ENCODE measurements around the gene RTEL1. TPM values are rescaled to one million over a fixed set of nuclear protein-coding genes. Genes with fewer than 3 reads are reported as not detected.

RTEL1 gene
- polyA plus RNA-seq, 1 donor from 2014 or later, result 29.2 TPM

DNA sequence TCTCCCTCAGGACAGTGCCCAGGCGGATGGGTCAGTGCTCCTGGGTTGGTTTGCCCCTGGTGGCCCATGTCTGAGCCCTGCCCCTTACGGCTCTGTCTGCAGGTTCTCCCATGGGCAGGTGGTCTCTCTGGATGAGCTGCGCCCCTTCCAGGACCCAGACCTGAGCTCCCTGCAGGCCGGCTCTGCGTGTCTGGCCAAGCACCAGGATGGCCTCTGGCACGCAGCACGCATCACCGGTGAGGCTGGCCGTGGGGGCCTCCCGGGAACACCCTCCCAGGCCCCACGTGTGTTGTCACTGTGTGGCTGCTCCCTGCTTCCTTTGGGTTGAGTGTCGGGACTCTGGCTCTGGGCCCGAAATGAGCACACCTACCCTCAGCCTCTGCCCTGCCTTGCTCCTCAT, 75.0 kb downstream of the RTEL1 start:
- Histone ChIP-seq H3K9me3 (ENCODE audit: low read length) (no peaks in the 10 kb centered on the region), H3K27ac (ENCODE audit: low read length) (no peak overlapping the region), H3K27me3 (ENCODE audit: insufficient read depth, low read depth, low read length) (no peaks in the 10 kb centered on the region), H3K79me2 (replicated peaks; ENCODE audit: insufficient read depth, low read length) (no peaks in the 10 kb centered on the region), H3K9me2 (ENCODE audit: insufficient read depth, low read length) (no peaks in the 10 kb centered on the region), H2AFZ (ENCODE audit: low read depth, low read length) (no peak overlapping the region), H4K20me1 (ENCODE audit: insufficient read depth) (no peaks in the 10 kb centered on the region), H3K4me2 (ENCODE audit: low read length) (no peak overlapping the region), H3K36me3 (ENCODE audit: insufficient read depth, low read length) (no peaks in the 10 kb centered on the region), H3K9ac (ENCODE audit: low read length) (no peak overlapping the region), H3F3A (ENCODE audit: insufficient read depth, low read length, poor library complexity, severe bottlenecking) (no peaks in the 10 kb centered on the region), H3K4me3 (ENCODE audit: low read length) (no peak overlapping the region)
- TF ChIP-seq POLR2AphosphoS5 (IDR thresholded peaks at IDR 0.05) (no peak), EZH2 (IDR thresholded peaks at IDR 0.05; ENCODE audit: borderline replicate concordance, insufficient read depth, low read length, poor library complexity, severe bottlenecking) (no peak), SMC3 (conservative IDR thresholded peaks at IDR 0.05; ENCODE audit: poor library complexity) (no peak), TAF1 (IDR thresholded peaks at IDR 0.05; ENCODE audit: low read depth) (no peak), RAD21 (conservative IDR thresholded peaks at IDR 0.05) (no peak), MXI1 (conservative IDR thresholded peaks at IDR 0.05; ENCODE audit: poor library complexity, severe bottlenecking) (no peak)
- TF ChIP-seq, protein P1, sequence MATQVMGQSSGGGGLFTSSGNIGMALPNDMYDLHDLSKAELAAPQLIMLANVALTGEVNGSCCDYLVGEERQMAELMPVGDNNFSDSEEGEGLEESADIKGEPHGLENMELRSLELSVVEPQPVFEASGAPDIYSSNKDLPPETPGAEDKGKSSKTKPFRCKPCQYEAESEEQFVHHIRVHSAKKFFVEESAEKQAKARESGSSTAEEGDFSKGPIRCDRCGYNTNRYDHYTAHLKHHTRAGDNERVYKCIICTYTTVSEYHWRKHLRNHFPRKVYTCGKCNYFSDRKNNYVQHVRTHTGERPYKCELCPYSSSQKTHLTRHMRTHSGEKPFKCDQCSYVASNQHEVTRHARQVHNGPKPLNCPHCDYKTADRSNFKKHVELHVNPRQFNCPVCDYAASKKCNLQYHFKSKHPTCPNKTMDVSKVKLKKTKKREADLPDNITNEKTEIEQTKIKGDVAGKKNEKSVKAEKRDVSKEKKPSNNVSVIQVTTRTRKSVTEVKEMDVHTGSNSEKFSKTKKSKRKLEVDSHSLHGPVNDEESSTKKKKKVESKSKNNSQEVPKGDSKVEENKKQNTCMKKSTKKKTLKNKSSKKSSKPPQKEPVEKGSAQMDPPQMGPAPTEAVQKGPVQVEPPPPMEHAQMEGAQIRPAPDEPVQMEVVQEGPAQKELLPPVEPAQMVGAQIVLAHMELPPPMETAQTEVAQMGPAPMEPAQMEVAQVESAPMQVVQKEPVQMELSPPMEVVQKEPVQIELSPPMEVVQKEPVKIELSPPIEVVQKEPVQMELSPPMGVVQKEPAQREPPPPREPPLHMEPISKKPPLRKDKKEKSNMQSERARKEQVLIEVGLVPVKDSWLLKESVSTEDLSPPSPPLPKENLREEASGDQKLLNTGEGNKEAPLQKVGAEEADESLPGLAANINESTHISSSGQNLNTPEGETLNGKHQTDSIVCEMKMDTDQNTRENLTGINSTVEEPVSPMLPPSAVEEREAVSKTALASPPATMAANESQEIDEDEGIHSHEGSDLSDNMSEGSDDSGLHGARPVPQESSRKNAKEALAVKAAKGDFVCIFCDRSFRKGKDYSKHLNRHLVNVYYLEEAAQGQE (IDR thresholded peaks at IDR 0.05; ENCODE audit: borderline replicate concordance), result no peak
- TF ChIP-seq, protein P2, sequence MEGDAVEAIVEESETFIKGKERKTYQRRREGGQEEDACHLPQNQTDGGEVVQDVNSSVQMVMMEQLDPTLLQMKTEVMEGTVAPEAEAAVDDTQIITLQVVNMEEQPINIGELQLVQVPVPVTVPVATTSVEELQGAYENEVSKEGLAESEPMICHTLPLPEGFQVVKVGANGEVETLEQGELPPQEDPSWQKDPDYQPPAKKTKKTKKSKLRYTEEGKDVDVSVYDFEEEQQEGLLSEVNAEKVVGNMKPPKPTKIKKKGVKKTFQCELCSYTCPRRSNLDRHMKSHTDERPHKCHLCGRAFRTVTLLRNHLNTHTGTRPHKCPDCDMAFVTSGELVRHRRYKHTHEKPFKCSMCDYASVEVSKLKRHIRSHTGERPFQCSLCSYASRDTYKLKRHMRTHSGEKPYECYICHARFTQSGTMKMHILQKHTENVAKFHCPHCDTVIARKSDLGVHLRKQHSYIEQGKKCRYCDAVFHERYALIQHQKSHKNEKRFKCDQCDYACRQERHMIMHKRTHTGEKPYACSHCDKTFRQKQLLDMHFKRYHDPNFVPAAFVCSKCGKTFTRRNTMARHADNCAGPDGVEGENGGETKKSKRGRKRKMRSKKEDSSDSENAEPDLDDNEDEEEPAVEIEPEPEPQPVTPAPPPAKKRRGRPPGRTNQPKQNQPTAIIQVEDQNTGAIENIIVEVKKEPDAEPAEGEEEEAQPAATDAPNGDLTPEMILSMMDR (IDR thresholded peaks at IDR 0.05; ENCODE audit: poor library complexity, severe bottlenecking), result no peak

- H4K20me1 ChIP-seq (ENCODE audit: insufficient read depth), result no peaks in the 10 kb centered on the region
- TF ChIP-seq SMC3 (conservative IDR thresholded peaks at IDR 0.05; ENCODE audit: poor library complexity) (no peak), EZH2 (IDR thresholded peaks at IDR 0.05; ENCODE audit: borderline replicate concordance, insufficient read depth, low read length, poor library complexity, severe bottlenecking) (no peak), MXI1 (conservative IDR thresholded peaks at IDR 0.05; ENCODE audit: poor library complexity, severe bottlenecking) (no peak), POLR2AphosphoS5 (IDR thresholded peaks at IDR 0.05) (no peak), EP300 (conservative IDR thresholded peaks at IDR 0.05; ENCODE audit: poor library complexity, severe bottlenecking) (no peak), TAF1 (IDR thresholded peaks at IDR 0.05; ENCODE audit: low read depth) (no peak), RAD21 (conservative IDR thresholded peaks at IDR 0.05) (no peak)
- TF ChIP-seq, protein P2 (IDR thresholded peaks at IDR 0.05; ENCODE audit: poor library complexity, severe bottlenecking), result no peak
- TF ChIP-seq, protein P1 (IDR thresholded peaks at IDR 0.05; ENCODE audit: borderline replicate concordance), result no peak
- no peaks in the 10 kb centered on the region for H3K36me3 ChIP-seq (ENCODE audit: insufficient read depth, low read length)
These were observed 75.5 kb downstream of the RTEL1 start for GRCh38 chr20:63733579-63734081.

More at GRCh38 chr20:63733579-63734081, 75.5 kb downstream of the RTEL1 start:
- Histone ChIP-seq H3K4me2 (ENCODE audit: low read length) (no peak overlapping the region), H3K9me2 (ENCODE audit: insufficient read depth, low read length) (no peaks in the 10 kb centered on the region), H3K27me3 (ENCODE audit: insufficient read depth, low read depth, low read length) (no peaks in the 10 kb centered on the region), H3K79me2 (replicated peaks; ENCODE audit: insufficient read depth, low read length) (no peaks in the 10 kb centered on the region), H3K27ac (ENCODE audit: low read length) (no peak overlapping the region), H3K9ac (ENCODE audit: low read length) (no peak overlapping the region), H2AFZ (ENCODE audit: low read depth, low read length) (no peak overlapping the region), H3K9me3 (ENCODE audit: low read length) (no peaks in the 10 kb centered on the region), H3K4me3 (ENCODE audit: low read length) (no peak overlapping the region), H3F3A (ENCODE audit: insufficient read depth, low read length, poor library complexity, severe bottlenecking) (no peaks in the 10 kb centered on the region)
